ACC112 (cell line): Measurements from ENCODE around the gene SFXN3.

ENCODE experiments used
- H2AFZ ChIP-seq: fragments of 200-600 bp; sonication (generic); one replicate; pipeline ENCODE4 v1.6.0; 2017; ENCODE audit warnings: antibody characterized with exemption, low read length; ENCODE audit not compliant: unreplicated experiment
- H3K27ac ChIP-seq: fragments of 200-600 bp; sonication (generic); 2 replicates; pipeline ENCODE4 v1.5.1; 2014; ENCODE audit warnings: low read depth, mild to moderate bottlenecking, antibody characterized with exemption, low read length, moderate library complexity
- H3K27me3 ChIP-seq: fragments of 200-600 bp; sonication (generic); 2 replicates; pipeline ENCODE4 v1.6.1; 2014; ENCODE audit warnings: mild to moderate bottlenecking, antibody characterized with exemption, low read length, moderate library complexity, mixed read lengths; ENCODE audit not compliant: insufficient read depth
- H3K36me3 ChIP-seq: fragments of 200-600 bp; sonication (generic); 2 replicates; pipeline ENCODE4 v1.6.1; 2016; ENCODE audit warnings: mild to moderate bottlenecking, antibody characterized with exemption, low read length, moderate library complexity, mixed read lengths; ENCODE audit not compliant: insufficient read depth
- H3K4me1 ChIP-seq: fragments of 200-600 bp; sonication (generic); one replicate; pipeline ENCODE4 v1.6.1; 2016; ENCODE audit warnings: low read length, mixed read lengths; ENCODE audit not compliant: insufficient read depth, unreplicated experiment, control insufficient read depth
- H3K4me3 ChIP-seq: fragments of 200-600 bp; sonication (generic); 2 replicates; pipeline ENCODE4 v1.5.1; 2014; ENCODE audit warnings: mild to moderate bottlenecking, low read depth, low read length
- H3K79me2 ChIP-seq: fragments of 200-600 bp; sonication (generic); one replicate; pipeline ENCODE4 v1.6.0; 2016; ENCODE audit warnings: low read length; ENCODE audit not compliant: control insufficient read depth, unreplicated experiment, insufficient read depth

Gene SFXN3

DNA sequence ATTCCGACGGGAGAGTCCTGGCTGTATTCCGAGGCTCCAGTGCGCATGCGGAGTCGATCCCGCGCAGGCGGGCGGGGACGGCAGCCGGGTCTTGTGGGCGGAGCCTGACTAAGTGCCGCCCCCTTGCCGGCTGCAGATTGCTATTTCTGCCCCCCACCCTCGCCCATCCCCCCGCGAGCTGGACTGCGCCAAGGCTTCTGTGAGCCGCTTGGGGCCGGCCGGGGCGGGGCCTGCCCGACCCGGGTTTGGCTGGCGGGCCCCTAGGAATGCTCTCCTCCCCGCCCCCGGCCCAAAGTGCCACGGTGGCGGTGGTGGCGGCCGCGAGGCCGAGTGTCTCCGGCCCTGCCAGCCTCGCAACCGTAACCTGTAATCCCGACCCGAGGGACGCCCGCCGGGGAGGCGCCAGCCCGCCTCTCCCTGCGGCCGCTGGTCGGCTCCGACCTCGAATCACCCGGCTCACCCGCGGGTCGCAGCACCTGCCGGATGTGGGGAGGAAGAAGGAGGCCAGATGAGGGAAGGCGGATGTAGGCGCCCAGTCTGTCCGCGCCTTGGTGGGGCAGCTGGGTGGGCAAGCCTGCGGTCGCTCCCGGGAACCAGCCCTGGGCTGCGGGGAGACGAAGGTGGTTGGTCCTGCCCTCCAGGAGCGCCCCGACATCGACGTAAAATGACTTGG, 30.1 kb downstream of the SFXN3 start:
- peak overlapping the region; percentile 80 for H3K4me3 ChIP-seq
- peak overlapping the region; percentile 41 for H2AFZ ChIP-seq
- peak overlapping the region; percentile 87 for H3K27ac ChIP-seq
- no peaks in the 10 kb centered on the region for H3K36me3 ChIP-seq
- no peaks in the 10 kb centered on the region for H3K27me3 ChIP-seq
- H3K79me2 ChIP-seq = peaks cover 36% of the 10 kb centered on the region
- H3K4me1 ChIP-seq = peaks cover 29% of the 10 kb centered on the region

DNA sequence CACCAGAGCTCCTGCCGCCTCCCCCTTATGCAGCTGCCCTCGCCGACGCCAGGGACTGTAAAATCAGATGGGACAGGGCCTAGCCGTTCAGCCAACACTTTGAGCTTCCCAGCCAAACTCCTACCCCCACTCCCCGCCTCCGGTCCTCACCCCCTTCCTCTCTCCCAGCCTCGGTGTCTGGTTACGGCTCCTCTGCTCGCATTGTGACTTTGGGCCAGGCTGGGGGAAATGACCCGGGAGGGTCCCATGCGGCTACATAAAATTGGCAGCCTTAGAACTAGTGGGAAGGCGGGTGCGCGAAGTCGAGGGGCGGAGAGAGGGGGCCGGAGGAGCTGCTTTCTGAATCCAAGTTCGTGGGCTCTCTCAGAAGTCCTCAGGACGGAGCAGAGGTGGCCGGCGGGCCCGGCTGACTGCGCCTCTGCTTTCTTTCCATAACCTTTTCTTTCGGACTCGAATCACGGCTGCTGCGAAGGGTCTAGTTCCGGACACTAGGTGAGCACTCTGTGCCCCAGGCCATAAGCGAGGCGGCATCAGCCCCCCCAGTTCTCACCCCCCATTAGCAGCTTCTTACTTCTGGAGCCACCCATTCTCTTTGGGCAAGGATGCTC, 30.7 kb downstream of the SFXN3 start, which contains the start of gene KAZALD1:
KAZALD1 (plus strand) TSS at position 366 of the 608 bp plus-strand sequence. CDS start 604 bp downstream, outside the sequence.
- peak within 1 kb of the TSS; percentile 69 for H2AFZ ChIP-seq
- H3K4me3 ChIP-seq = peak within 1 kb of the TSS; percentile 80
- H3K4me1 ChIP-seq = peaks cover 29% of the 10 kb centered on the region
- no peaks in the 10 kb centered on the region for H3K27me3 ChIP-seq
- no peaks in the 10 kb centered on the region for H3K36me3 ChIP-seq
- H3K79me2 ChIP-seq = peaks cover 33% of the 10 kb centered on the region
- peak within 1 kb of the TSS; percentile 87 for H3K27ac ChIP-seq

DNA sequence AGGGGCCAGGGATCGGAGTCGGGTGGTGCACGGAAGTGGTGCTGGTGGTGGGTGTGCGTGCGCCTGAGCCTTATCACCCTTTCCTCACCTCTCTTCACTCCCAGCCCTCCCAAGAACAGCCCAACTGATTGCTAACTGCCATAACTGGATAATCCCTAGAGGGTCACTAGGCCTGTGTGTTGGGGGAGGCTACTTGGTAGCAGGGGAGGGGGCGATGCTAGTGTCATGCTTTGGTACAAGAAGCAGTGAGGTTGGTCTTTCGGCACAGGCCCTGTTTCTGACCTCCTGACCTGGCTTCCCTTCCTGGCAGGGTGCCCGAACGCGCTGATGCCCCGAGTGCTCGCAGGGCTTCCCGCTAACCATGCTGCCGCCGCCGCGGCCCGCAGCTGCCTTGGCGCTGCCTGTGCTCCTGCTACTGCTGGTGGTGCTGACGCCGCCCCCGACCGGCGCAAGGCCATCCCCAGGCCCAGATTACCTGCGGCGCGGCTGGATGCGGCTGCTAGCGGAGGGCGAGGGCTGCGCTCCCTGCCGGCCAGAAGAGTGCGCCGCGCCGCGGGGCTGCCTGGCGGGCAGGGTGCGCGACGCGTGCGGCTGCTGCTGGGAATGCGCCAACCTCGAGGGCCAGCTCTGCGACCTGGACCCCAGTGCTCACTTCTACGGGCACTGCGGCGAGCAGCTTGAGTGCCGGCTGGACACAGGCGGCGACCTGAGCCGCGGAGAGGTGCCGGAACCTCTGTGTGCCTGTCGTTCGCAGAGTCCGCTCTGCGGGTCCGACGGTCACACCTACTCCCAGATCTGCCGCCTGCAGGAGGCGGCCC, 31.4 kb downstream of the SFXN3 start:
- peak overlapping the region; percentile 69 for H2AFZ ChIP-seq
- peak overlapping the region; percentile 80 for H3K4me3 ChIP-seq
- H3K27ac ChIP-seq = peak overlapping the region; percentile 87

DNA sequence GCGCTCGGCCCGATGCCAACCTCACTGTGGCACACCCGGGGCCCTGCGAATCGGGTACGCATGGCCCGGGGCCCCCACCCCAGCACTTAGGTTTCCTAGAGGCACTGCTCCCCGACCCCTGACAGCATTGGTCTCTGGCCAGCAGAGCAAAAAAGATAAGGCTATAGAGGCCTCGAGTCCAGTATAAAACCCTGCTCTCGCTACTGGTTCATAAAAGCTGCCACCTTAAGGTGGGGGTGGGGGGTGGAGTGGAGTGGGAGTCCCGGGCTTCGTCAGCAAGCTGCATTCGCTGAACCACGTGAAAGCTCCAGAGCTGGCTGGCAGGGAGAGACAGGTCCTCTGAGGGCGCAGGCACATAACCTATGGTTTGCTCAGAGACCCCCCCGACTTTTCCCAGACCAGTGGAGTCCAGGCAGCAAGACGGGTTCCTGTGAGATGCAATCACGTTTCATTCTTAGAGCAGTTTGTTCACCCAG, 32.1 kb downstream of the SFXN3 start:
- Histone ChIP-seq H3K27ac (no peak overlapping the region), H3K4me3 (peak overlapping the region; percentile 80), H3K79me2 (peaks cover 26% of the 10 kb centered on the region), H3K27me3 (no peaks in the 10 kb centered on the region), H3K36me3 (no peaks in the 10 kb centered on the region), H2AFZ (peak overlapping the region; percentile 69), H3K4me1 (peaks cover 29% of the 10 kb centered on the region)

More for the DNA sequence above, 31.4 kb downstream of the SFXN3 start:
- Histone ChIP-seq H3K27me3 (no peaks in the 10 kb centered on the region), H3K79me2 (peaks cover 32% of the 10 kb centered on the region), H3K4me1 (peaks cover 29% of the 10 kb centered on the region), H3K36me3 (no peaks in the 10 kb centered on the region)

DNA sequence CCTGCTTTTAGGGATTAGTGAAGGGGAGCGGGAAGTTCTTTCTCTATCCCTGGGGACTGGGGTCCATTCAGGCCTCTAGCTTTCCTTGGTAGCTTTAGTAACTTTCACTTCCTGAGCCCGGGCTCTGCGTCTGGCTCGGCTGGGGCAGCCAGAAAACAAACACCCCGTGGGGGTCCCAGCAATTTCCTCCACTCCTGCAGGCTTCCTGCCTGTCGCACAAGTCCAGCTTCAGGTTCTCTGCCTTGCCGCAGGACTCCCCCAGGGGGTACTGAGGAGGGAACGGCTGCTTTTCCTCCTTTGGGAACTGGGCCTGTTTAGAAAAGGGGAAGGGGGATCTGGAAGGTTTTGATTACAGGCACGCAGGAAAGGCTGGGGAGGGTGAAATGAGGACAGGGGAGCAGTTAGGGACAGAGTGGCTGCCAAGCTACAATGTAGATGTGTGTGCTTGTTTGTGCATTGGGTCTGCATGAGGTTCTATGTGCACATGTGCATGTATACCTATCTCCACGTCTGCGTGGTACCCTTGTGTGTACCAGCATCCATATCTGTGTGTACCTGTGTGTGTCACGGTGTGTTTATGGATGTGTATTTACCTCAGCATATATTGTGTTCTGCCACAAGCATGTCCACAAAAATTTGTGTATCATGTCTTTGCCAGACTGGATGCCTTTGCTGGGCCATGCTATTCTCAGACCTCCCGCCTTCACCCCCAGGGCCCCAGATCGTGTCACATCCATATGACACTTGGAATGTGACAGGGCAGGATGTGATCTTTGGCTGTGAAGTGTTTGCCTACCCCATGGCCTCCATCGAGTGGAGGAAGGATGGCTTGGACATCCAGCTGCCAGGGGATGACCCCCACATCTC, 32.7 kb downstream of the SFXN3 start:
- no peak overlapping the region for H3K27ac ChIP-seq
- no peaks in the 10 kb centered on the region for H3K27me3 ChIP-seq
- H3K36me3 ChIP-seq = no peaks in the 10 kb centered on the region
- H2AFZ ChIP-seq = no peak overlapping the region
- peaks cover 29% of the 10 kb centered on the region for H3K4me1 ChIP-seq
- peaks cover 21% of the 10 kb centered on the region for H3K79me2 ChIP-seq
- peak overlapping the region; percentile 80; the same call in 1 of the 2 replicates for H3K4me3 ChIP-seq

DNA sequence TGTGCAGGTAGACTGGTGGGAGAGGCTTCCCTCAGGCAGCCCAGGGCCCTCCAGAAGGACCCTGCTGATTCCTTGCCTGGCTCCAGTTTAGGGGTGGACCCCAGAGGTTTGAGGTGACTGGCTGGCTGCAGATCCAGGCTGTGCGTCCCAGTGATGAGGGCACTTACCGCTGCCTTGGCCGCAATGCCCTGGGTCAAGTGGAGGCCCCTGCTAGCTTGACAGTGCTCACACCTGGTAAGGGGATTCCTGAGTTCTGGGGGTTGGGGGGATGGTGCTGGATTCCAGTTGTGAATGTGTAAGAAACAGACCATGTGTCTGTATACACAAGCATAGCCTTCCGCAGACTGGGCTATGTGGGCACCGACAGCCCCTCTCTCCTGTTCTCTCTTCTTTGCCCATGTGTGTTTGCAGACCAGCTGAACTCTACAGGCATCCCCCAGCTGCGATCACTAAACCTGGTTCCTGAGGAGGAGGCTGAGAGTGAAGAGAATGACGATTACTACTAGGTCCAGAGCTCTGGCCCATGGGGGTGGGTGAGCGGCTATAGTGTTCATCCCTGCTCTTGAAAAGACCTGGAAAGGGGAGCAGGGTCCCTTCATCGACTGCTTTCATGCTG, 33.5 kb downstream of the SFXN3 start:
- no peak overlapping the region for H3K27ac ChIP-seq

DNA sequence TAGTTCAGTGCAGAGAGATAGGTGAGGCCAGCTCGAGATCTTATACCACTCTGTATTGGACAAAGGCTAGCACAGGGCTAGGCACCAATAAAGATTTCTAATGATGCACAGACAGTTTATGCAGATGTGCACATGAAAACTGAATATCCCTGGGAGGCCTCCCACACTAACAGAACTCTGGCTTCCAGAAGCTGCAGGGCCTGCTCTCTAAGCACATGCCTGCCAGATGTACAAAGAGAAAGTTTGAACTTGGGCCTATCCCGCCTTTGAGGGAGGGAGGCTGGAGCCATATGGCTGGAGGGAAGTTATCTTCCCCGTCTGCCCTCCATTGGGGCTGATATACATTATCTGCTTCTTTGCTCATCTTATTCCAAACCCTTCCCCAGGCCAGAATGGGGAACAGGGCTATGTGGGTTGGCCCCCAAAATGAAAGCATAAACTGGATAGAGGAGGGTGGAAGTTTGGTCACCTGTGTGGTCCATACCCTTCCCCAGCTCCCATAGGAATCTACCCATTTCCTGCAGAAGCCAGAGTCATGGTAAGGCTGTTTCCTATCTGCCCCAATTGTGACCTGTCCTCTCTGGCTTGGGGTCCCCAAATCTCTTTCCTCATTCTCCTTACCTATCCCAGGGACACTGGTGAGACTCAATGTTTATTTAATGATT, 34.6 kb downstream of the SFXN3 start:
- H3K27ac ChIP-seq = peak overlapping the region; percentile 79
- H2AFZ ChIP-seq = peak overlapping the region; percentile 3
- H3K4me3 ChIP-seq = peak overlapping the region; percentile 80
- no peaks in the 10 kb centered on the region for H3K36me3 ChIP-seq
- H3K27me3 ChIP-seq = no peaks in the 10 kb centered on the region
- H3K4me1 ChIP-seq = peaks cover 21% of the 10 kb centered on the region
- H3K79me2 ChIP-seq = peaks cover 12% of the 10 kb centered on the region

More for the DNA sequence above, 33.5 kb downstream of the SFXN3 start:
- Histone ChIP-seq H3K27me3 (no peaks in the 10 kb centered on the region), H2AFZ (no peak overlapping the region), H3K4me1 (peaks cover 25% of the 10 kb centered on the region), H3K4me3 (no peak overlapping the region), H3K79me2 (peaks cover 16% of the 10 kb centered on the region), H3K36me3 (no peaks in the 10 kb centered on the region)

DNA sequence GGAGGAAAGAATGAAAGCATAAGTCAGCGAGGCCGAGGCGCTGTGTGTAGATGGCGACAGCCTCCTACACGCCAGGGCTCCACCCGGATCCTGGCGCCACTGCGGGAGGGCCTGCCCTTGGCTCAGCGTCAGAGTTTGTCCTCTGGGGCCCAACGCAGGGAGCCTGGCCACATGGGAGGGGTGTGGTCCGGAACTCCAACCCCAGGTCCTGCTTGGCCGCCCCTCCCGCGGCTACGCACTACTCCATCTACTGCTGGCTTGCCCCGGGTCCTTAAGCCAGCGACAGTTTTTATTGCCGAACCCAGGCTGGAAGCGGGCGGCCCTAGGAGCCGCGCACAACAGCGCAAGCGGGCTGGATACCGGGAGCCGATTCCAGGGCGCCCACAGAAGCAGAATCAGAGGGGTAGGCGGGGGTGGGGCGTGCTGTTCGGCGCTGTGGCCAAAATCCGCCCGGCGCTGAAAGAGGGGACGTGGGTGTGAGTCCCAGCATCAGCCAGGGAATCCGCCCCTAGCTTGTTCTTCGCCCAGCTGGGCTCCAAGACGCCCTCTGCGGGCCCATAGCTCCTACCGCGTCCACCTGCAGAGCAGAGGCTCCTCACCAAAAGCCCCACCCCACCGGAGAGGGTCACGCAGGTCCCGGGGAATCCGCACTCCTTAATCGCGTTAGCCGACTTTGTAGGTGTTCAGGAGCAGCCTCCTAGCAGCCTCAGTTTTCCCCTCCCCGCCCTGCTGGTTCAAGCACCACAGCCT, 35.3 kb downstream of the SFXN3 start:
- H3K4me1 ChIP-seq = peaks cover 25% of the 10 kb centered on the region
- peak overlapping the region; percentile 57 for H2AFZ ChIP-seq
- no peaks in the 10 kb centered on the region for H3K36me3 ChIP-seq
- peaks cover 12% of the 10 kb centered on the region for H3K79me2 ChIP-seq
- H3K27ac ChIP-seq = peak overlapping the region; percentile 79
- peak overlapping the region; percentile 80 for H3K4me3 ChIP-seq
- no peaks in the 10 kb centered on the region for H3K27me3 ChIP-seq

DNA sequence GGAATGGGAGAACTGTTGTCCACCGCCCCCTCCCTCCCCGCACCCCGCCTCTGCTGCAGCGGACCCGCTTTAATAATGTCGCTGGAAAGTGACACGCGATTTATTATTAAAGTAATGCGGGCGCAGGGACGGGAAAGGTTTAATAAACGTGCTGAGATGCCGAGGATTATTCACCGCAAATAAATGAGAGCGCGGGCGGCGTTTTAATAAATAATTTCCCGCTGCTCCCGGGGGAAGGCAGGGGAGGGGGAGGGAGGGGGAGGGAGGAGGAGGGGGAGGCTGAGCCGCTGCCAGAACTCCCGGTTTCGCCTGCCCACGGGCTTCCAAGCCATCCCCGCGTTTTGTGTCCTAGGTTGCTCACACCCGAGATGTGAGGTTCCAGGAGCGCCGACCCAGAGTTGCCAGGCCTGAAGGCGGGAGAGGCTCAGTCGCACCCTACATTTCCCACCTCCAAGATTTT, 35.9 kb downstream of the SFXN3 start:
- no peaks in the 10 kb centered on the region for H3K27me3 ChIP-seq

More for the DNA sequence above, 35.9 kb downstream of the SFXN3 start:
- H3K79me2 ChIP-seq = peaks cover 12% of the 10 kb centered on the region
- peak overlapping the region; percentile 80 for H3K4me3 ChIP-seq
- peak overlapping the region; percentile 79 for H3K27ac ChIP-seq
- peaks cover 30% of the 10 kb centered on the region for H3K4me1 ChIP-seq
- H2AFZ ChIP-seq = peak overlapping the region; percentile 85
- no peaks in the 10 kb centered on the region for H3K36me3 ChIP-seq
